D341Med (cell line): ENCODE data around the gene CEL.
"Not testable (repeated sequence)": the region's sequence is repeated elsewhere in the genome, so short reads cannot be mapped to it uniquely, and the experiment has no call there.

Source experiments
- DNase-seq: peaks from one replicate; pipeline ENCODE4 v3.0.0; 2012; ENCODE audit warnings: low spot score

CEL gene

DNA sequence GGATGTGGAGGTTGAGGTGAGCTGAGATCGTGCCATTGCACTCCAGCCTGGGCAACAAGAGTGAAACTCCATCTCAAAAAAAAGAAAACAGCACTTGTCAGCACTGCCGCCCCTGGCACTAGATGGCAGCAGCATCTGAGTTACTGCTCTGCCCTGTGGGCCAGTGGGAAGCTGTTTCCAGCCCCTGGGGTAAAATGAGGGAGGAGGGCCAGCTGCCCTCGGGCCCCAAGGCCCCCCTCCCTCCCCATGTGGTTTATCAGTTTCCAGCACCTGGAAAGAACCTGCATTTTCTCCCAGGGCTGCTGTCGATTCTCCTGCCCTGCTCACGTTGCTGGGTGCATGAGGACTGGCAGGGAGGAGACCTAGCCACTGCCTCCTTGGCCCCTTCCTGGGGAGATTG, 13.2 kb upstream of the CEL start:
- peak; percentile 79 for DNase-seq

GRCh38 chr9:133049043-133049442, 12.7 kb upstream of the CEL start:
- DNase-seq: no peak

GRCh38 chr9:133050142-133050541, 11.6 kb upstream of the CEL start:
- DNase-seq: no peak

- peak; percentile 18 for DNase-seq
These were observed 11.0 kb upstream of the CEL start for GRCh38 chr9:133050781-133051180.

- no peak for DNase-seq
These were observed 10.4 kb upstream of the CEL start for GRCh38 chr9:133051281-133051900.

DNA sequence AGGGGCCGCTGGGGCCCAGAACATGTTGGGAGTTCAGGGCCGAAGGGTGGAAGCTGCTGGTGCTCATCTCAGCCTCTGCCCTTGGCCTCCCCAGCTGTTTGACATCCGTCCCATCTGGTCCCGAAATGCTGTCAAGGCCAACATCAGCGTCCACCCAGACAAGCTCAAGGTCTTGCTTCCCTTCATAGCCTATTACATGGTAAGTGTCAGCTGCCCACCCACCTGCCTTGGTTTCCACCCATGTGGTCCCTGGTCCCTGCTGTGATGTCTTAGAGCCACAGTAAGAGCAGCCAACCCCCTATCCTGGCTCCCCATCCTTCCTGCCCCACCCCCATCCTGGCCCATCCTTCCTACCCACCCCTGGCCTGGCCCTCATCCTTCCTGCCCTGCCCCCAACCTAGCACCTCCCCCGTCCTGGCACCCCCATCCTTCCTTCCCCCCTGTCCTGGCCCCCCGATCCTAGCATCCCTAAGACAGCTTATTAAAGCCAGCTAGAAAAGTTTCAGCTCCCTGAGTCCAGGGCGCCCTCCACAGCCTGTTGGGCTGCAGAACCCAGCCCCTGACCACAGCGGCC, 9.7 kb upstream of the CEL start:
- DNase-seq: no peak

GRCh38 chr9:133054194-133054890, 7.4 kb upstream of the CEL start:
- peak; percentile 19 for DNase-seq

- no peak for DNase-seq
These were observed 6.8 kb upstream of the CEL start for GRCh38 chr9:133054966-133055365.

DNA sequence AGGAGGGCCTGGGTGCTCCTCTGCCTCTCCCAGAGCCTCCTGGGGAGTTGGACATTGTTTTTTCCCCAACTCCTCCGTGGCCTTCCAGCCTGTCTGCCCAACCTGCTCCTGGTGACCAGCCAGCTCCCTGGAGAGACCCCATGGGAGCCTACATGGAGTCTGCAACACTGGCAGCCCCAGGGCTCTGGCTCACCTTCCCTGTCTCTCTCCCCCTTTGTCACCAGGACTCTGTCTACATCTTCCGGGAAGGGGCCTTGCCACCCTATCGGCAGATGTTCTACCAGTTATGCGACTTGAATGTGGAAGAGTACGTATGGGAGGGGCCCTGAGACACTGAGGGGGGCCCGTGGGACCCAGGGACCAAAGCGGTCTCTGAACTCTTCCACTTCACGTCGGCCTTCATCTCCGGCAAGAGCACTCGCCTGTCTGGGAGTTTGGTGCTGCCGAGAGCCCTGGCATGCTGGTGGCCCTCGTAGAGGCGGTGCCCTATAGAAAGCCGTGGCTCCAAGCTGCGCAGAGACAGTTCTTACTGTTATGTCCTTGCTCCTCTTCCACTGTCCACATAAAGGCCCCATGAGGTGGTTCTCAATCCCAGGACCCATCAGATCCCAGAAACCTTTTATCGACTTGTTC, 5.9 kb upstream of the CEL start:
- no peak for DNase-seq

DNA sequence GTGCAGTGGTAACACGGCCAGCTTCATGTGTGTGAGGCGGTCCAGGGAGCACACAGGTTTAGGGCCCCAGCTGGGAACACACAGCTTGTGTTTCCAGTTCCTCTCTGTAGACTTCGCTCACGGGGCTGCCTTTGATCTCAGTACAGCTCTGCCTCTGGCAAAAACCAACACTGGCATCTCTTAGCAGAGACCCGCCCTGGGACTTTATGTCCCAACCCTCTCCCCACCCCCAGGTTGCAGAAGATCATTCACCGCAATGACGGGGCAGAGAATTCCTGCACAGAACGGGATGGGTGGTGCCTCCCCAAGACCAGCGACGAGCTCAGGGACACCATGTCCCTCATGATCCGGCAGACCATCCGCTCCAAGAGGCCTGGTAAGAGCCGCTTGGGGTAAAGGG, 5.2 kb upstream of the CEL start:
- DNase-seq: peak; percentile 18

GRCh38 chr9:133057006-133057405, 4.8 kb upstream of the CEL start:
- peak; percentile 28 for DNase-seq

GRCh38 chr9:133057553-133057952, 4.2 kb upstream of the CEL start:
- DNase-seq: no peak

DNA sequence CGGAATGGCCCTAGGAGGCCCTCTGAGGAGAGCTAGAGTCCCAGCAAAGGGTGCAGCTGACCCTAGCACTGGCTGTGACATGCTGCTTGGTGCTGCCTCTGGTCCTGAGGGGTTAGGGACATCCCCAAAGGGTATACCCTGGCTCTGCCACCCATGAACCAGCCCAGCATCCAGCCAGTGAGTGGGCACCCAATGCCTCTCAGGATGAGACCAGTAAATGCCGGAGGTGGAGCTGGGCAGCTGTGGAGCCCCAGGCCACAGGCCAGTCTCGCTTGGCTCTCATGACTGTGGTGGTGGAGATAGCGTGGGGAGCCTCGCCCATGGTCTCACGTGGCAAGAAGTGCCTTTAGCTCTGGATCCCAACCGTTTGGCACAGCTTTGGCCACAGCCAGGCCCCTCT, 3.7 kb upstream of the CEL start:
- peak; percentile 26 for DNase-seq

DNA sequence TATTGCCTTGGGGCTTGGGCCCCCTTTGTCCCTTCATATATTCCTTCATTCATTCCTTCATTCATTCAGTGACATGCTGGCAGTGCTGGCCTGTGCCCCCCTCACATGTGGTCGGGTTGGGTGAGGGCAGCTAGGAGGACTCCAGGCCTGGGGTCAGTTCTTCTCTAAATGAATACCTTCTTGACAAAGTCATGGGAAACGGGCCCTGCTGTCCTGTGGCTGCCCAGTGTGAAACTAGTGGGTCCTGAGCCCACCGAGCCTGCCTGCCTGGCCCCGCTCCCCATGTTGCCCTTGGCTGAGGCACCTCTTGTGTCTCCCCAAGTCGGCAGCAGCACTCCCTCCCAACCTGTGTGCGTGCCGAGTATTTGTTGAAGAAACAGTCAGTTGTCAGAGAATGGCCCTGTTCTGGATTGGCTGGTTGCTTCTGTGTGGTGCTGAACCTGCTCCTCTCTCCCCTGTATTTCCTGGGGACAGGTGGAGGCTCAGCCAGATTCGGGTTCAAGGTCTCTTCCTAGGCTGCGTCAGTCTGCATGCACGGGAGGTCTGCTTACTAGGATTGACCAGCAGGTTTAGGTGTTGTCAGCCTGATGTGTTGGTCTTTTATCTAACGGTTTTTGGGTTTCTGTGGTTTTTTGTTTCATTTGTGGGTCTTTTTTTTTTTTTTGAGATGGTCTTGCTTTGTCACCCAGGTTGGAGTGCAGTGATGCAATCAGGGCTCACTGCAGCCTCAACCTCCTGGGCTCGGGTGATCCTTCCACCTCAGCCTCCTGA, 3.0 kb upstream of the CEL start:
- no peak for DNase-seq

GRCh38 chr9:133059623-133060022, 2.2 kb upstream of the CEL start:
- no peak for DNase-seq

DNA sequence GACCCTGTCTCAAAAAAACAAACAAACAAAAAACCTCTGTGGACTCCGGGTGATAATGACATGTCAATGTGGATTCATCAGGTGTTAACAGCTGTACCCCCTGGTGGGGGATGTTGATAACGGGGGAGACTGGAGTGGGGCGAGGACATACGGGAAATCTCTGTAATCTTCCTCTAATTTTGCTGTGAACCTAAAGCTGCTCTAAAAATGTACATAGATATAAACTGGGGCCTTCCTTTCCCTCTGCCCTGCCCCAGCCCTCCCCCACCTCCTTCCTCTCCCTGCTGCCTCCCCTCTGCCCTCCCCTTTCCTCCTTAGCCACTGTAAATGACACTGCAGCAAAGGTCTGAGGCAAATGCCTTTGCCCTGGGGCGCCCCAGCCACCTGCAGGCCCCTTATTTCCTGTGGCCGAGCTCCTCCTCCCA, 1.4 kb upstream of the CEL start:
- no peak for DNase-seq

- not testable (repeated sequence) for DNase-seq
These were observed 590 bp upstream of the CEL start for GRCh38 chr9:133061019-133061763.

- not testable (repeated sequence) for DNase-seq
These were observed 788 bp downstream of the CEL start for GRCh38 chr9:133062569-133062968.

DNA sequence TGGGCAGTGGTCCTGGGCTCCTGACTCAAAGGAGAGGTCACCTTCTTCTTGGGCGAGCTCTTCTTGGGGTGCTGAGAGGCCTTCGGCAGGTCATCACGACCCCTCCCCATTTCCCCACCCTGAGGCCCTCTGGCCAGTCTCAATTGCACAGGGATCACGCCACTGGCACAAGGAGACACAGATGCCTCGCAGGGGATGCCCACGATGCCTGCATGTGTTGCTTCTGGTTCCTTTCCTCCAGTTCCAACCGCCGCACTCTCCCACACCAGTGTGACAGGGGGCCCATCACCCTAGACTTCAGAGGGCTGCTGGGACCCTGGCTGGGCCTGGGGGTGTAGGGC, 1.3 kb downstream of the CEL start:
- DNase-seq: no peak

GRCh38 chr9:133063500-133064231, 1.9 kb downstream of the CEL start:
- peak; percentile 18 for DNase-seq
